ENCODE data around the gene MAP2K5.

DNA sequence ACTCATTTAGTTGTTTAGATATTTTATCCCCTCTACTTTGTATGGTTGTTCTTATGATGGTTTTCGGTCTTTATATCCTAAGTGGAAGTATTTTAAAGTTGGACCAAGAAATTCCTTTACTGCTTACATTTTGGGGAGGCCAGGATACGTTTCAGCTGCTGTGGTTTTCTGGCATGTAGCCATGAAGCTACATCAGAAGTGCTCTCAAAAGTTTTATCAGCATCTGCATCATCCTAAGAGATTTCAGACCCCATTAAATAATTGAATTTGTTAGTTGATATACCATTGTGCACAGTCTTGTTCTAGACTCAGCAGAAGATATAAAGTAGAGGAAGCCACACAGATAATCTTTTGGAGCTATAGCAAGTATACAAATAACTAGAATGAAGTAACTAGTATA lies 232.7 kb downstream of the MAP2K5 start:
- TF ChIP-seq, protein P1, sequence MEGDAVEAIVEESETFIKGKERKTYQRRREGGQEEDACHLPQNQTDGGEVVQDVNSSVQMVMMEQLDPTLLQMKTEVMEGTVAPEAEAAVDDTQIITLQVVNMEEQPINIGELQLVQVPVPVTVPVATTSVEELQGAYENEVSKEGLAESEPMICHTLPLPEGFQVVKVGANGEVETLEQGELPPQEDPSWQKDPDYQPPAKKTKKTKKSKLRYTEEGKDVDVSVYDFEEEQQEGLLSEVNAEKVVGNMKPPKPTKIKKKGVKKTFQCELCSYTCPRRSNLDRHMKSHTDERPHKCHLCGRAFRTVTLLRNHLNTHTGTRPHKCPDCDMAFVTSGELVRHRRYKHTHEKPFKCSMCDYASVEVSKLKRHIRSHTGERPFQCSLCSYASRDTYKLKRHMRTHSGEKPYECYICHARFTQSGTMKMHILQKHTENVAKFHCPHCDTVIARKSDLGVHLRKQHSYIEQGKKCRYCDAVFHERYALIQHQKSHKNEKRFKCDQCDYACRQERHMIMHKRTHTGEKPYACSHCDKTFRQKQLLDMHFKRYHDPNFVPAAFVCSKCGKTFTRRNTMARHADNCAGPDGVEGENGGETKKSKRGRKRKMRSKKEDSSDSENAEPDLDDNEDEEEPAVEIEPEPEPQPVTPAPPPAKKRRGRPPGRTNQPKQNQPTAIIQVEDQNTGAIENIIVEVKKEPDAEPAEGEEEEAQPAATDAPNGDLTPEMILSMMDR (tag by site-specific recombination; IDR thresholded peaks at IDR 0.05): no peak
- TF ChIP-seq BCL11B (tag by site-specific recombination; IDR thresholded peaks at IDR 0.05; ENCODE audit: low read depth) (no peak), ZNF830 (tag by site-specific recombination; IDR thresholded peaks at IDR 0.05; ENCODE audit: low read depth) (no peak), YY1 (tag by site-specific recombination; IDR thresholded peaks at IDR 0.05) (no peak), ZNF768 (tag by site-specific recombination; IDR thresholded peaks at IDR 0.05) (no peak), ZNF140 (tag by site-specific recombination; IDR thresholded peaks at IDR 0.05) (no peak), ZNF514 (tag by site-specific recombination; IDR thresholded peaks at IDR 0.05) (no peak), ZNF302 (tag by site-specific recombination; IDR thresholded peaks at IDR 0.05; ENCODE audit: low read depth) (no peak), ZBTB7A (tag by site-specific recombination; IDR thresholded peaks at IDR 0.05; ENCODE audit: low read depth) (no peak), ZNF221 (tag by site-specific recombination; IDR thresholded peaks at IDR 0.05; ENCODE audit: borderline replicate concordance) (no peak), AEBP2 (tag by site-specific recombination; IDR thresholded peaks at IDR 0.05; ENCODE audit: borderline replicate concordance) (no peak), ZBTB49 (tag by site-specific recombination; IDR thresholded peaks at IDR 0.05; ENCODE audit: low read depth) (no peak)
- TF ChIP-seq, protein P2, sequence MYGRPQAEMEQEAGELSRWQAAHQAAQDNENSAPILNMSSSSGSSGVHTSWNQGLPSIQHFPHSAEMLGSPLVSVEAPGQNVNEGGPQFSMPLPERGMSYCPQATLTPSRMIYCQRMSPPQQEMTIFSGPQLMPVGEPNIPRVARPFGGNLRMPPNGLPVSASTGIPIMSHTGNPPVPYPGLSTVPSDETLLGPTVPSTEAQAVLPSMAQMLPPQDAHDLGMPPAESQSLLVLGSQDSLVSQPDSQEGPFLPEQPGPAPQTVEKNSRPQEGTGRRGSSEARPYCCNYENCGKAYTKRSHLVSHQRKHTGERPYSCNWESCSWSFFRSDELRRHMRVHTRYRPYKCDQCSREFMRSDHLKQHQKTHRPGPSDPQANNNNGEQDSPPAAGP (tag by site-specific recombination; IDR thresholded peaks at IDR 0.05): no peak
- TF ChIP-seq, protein P3, sequence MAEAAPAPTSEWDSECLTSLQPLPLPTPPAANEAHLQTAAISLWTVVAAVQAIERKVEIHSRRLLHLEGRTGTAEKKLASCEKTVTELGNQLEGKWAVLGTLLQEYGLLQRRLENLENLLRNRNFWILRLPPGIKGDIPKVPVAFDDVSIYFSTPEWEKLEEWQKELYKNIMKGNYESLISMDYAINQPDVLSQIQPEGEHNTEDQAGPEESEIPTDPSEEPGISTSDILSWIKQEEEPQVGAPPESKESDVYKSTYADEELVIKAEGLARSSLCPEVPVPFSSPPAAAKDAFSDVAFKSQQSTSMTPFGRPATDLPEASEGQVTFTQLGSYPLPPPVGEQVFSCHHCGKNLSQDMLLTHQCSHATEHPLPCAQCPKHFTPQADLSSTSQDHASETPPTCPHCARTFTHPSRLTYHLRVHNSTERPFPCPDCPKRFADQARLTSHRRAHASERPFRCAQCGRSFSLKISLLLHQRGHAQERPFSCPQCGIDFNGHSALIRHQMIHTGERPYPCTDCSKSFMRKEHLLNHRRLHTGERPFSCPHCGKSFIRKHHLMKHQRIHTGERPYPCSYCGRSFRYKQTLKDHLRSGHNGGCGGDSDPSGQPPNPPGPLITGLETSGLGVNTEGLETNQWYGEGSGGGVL (tag by site-specific recombination; IDR thresholded peaks at IDR 0.05): no peak
